GM21447 (cell line): ENCODE results near the gene TAOK2.
"Not testable (repeated sequence)": the region's sequence is repeated elsewhere in the genome, so short reads cannot be mapped to it uniquely, and the experiment has no call there.

ENCODE experiments used
- ATAC-seq: cut with Tn5 transposase; IDR thresholded peaks from one replicate; pipeline ENCODE4 v1.9.1; 2021; ENCODE audit not compliant: unreplicated experiment

The TAOK2 gene

GRCh38 chr16:30018731-30019158 lies 45.1 kb downstream of the TAOK2 start:
- ATAC-seq, result no peak

GRCh38 chr16:30022887-30023286 lies 49.2 kb downstream of the TAOK2 start, which contains the start of gene C16orf92:
Gene C16orf92 (plus strand): TSS chr16:30023198. CDS start chr16:30023341, 143 bp downstream.
- ATAC-seq, result no peak

- no peak for ATAC-seq
Measured at GRCh38 chr16:30023586-30023985, 49.9 kb downstream of the TAOK2 start.

- no peak for ATAC-seq
Measured at GRCh38 chr16:30024451-30024850, 50.8 kb downstream of the TAOK2 start.

- ATAC-seq, result no peak
Measured at GRCh38 chr16:30025156-30025555, 51.5 kb downstream of the TAOK2 start.

- no peak for ATAC-seq
Measured at GRCh38 chr16:30025574-30025973, 51.9 kb downstream of the TAOK2 start.

GRCh38 chr16:30026449-30026848 lies 52.8 kb downstream of the TAOK2 start:
- no peak for ATAC-seq

- ATAC-seq, result no peak
Measured at GRCh38 chr16:30027588-30028437, 54.1 kb downstream of the TAOK2 start.

GRCh38 chr16:30028438-30029076 lies 54.9 kb downstream of the TAOK2 start:
- ATAC-seq, result no peak

- no peak for ATAC-seq
Measured at GRCh38 chr16:30030011-30030685, 56.5 kb downstream of the TAOK2 start.

- no peak for ATAC-seq
Measured at GRCh38 chr16:30030841-30031413, 57.3 kb downstream of the TAOK2 start, which contains the start of gene TLCD3B. Gene TLCD3B (minus strand): TSS chr16:30031271. CDS start chr16:30030527, 744 bp downstream.

GRCh38 chr16:30031477-30031918 lies 57.8 kb downstream of the TAOK2 start:
- no peak for ATAC-seq

- ATAC-seq, result no peak
Measured at GRCh38 chr16:30032083-30032819, 58.6 kb downstream of the TAOK2 start.

GRCh38 chr16:30033270-30033669 lies 59.6 kb downstream of the TAOK2 start:
- ATAC-seq, result no peak

GRCh38 chr16:30040221-30040620 lies 66.6 kb downstream of the TAOK2 start:
- no peak for ATAC-seq

GRCh38 chr16:30040690-30041089 lies 67.0 kb downstream of the TAOK2 start:
- not testable (repeated sequence) for ATAC-seq

- ATAC-seq, result no peak
Measured at GRCh38 chr16:30041841-30042240, 68.2 kb downstream of the TAOK2 start.
